ENCODE data around the gene KDM6B.
A peak's percentile ranks its signal among the peaks of the same experiment; 100 is the strongest.
"Not testable (repeated sequence)": the region's sequence is repeated elsewhere in the genome, so short reads cannot be mapped to it uniquely, and the experiment has no call there.

Gene KDM6B

GRCh38 chr17:7852262-7852670, 18.2 kb downstream of the KDM6B start:
- DNase-seq (ENCODE audit: low read depth in 2 of 2): no peak

GRCh38 chr17:7852919-7853690, 19.1 kb downstream of the KDM6B start:
- DNase-seq (ENCODE audit: low read depth in 2 of 2): no peak

DNA sequence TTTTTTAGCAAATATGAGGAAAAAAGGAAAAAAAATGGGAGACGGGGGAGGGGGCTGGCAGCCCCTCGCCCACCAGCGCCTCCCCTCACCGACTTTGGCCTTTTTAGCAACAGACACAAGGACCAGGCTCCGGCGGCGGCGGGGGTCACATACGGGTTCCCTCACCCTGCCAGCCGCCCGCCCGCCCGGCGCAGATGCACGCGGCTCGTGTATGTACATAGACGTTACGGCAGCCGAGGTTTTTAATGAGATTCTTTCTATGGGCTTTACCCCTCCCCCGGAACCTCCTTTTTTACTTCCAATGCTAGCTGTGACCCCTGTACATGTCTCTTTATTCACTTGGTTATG, 19.6 kb downstream of the KDM6B start:
- no peak for DNase-seq (ENCODE audit: low read depth in 2 of 2)

- no peak for DNase-seq (ENCODE audit: low read depth in 2 of 2)
Observed at GRCh38 chr17:7854078-7854777, 20.2 kb downstream of the KDM6B start.

DNA sequence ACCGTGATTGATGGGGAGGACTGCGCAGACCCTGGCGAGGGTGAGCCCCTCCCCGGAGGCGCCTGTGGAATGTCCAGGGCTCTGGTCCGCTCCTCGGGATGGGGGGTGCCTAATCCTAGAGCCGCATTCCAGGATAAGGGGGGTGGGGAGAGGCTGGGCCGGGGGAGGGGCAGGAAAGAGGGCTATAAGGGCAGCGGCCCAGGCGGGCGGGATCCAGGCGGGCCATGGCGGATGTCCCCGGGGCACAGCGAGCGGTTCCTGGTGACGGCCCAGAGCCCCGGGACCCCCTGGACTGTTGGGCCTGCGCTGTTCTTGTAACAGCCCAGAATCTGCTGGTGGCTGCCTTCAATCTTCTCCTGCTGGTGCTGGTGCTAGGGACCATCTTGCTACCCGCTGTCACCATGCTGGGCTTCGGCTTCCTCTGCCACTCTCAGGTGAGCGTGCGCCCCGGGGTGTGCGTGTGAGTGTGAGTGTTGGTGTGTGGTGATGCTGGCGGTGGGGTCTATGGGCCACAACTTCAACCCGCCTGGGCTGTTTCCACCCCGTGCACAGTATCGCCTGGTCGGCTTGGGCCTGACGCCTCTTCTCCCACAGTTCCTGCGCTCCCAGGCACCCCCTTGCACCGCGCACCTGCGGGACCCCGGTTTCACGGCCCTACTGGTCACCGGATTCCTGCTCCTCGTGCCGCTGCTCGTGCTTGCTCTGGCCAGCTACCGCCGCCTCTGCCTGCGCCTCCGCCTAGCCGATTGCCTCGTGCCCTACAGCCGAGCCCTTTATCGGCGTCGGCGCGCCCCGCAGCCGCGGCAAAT, 21.0 kb downstream of the KDM6B start, which contains the start of gene TMEM88:
TSS of gene TMEM88 (plus strand) at position 216 of the 809 bp plus-strand sequence. CDS start at position 225, 9 bp downstream.
- no peak for DNase-seq (ENCODE audit: low read depth in 2 of 2)

DNA sequence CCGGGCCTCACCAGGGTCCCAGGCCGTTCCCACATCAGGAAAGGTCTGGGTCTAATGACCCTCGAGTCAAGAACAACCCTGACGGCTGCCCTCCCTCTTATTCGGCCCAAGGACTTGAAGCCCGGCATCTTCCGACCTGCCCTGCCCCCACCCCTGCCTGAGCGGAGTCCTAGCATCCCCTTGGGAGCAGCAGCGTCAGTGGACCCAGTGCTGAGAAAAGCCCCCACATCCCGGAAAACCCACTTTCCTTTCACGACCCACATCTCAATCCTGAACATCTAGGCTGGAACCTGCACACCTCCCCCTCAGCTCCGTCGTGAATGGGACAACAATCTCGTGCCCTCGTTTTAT, 21.6 kb downstream of the KDM6B start:
- no peak for DNase-seq (ENCODE audit: low read depth in 2 of 2)

DNA sequence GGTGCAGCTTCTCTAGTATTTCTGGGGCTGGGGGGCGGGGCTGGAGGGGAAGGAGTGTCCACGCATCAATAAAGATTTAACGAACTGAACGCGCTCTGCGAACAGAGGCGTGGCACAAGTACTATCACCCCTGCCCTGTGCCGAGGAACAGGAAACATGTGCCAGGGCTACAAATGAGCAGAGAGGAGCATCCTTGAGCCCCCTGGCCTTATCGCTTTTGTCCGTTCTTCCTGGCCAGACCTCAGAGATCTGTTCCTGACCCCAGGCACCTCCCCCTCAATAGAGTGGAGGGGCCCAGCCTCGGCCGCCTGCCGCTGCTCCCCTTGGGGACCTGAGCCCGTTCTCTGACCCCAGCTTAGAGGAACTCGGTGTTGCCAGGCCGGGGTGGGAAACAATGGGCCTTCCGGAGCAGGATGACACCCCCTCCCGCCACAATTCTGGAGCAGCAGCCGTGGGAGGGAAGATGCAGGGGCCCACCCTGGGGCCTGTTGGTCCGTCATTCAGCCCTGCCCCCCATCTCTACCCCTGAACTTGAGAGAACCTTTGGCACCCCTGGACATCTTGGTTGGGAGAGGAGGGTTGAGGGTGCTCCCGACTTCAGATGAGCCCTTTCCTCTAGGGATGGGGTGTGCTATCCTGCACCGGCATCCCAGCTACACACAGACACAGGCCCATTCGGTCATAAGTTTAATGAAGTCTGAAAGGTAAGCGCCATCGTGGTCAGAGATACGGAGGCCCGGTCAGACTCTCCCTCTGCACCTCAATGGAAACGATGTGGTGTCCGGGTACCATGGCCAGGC, 22.2 kb downstream of the KDM6B start:
- no peak for DNase-seq (ENCODE audit: low read depth in 2 of 2)

DNA sequence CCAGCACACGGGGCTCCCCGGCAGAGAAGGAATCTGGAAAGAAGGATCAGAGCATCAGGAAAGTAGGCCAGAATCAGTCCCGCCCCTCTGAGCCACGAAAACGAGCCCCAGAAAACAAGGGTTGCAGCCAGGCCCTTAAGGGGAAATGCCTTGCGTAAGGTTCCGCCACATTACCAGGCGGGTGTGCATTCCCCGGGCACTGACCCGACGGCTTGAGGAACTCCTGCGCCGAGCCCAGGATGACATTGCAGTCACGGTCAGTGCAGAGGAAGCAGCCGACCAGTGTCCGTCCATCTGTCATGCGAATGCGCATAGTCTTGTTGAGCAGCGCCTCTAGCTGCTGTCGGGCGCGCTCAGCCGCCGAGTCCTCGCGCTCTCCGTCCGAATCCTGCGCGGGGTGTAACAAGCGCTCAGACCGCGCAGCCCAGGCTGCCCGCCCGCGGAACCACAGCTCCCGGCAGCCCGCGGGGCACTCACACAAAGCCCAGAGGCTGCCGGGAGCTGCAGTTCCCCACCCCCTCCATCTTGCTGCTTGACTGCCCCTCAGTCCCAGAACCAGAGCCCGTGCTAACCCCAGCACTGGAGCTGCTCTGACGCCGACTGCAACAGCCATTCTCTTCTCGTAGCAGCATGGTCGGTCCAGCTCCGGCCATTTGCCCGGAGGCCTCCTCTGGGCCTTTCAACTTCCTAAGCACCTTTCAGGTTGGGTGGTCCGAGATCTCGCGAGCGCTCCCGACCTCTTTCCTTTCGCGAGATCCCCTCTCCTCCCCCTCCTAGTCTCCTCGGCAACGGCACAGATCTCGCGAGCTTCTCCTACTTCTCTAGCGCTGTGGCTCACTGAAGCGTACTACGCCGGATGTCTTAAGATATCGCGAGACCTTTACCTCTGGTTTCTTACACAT, 23.0 kb downstream of the KDM6B start, which contains the start of gene NAA38:
TSS of gene NAA38 (minus strand) at position 749 of the 902 bp plus-strand sequence. CDS start at position 653, 96 bp downstream.
- DNase-seq (ENCODE audit: low read depth in 2 of 2): peak; percentile 92 to 95

- peak; percentile 84 for DNase-seq (ENCODE audit: low read depth in 2 of 2)
Observed at GRCh38 chr17:7857713-7858521, 23.9 kb downstream of the KDM6B start, which contains the start of gene CYB5D1. Gene CYB5D1, plus strand, starts transcription at chr17:7858003. Its CDS starts 132 bp downstream, at chr17:7858135.

DNA sequence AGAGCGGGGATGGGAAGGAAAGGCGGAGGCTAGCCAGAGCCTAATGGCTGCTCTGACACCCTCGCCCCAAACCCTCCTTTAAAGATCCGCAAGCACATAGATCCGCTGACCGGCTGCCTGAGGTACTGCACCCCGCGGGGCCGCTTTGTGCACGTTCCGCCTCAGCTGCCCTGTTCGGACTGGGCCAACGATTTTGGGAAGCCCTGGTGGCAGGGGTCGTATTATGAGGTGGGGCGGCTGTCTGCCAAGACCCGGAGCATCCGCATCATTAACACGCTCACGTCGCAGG, 24.4 kb downstream of the KDM6B start:
- DNase-seq (ENCODE audit: low read depth in 2 of 2): no peak

DNA sequence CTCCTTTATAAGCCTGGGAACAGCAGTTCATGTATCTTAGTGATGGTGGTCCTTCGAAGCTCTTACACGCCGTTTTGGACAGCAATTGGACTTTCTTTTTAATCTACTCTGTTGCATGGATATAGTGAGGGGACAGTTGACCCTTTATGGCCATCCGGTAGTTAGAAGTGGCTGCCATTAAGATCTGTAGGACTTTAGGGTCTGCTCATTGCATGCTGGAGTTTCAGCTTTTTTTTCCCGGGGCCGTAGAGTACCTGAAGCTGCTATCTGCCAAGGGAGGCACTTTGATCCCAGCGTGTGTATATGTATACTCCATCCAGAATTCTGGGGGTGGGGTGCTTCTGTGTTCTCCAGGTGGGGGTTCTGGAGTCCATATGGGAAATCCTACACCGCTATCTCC, 25.0 kb downstream of the KDM6B start:
- DNase-seq (ENCODE audit: low read depth in 2 of 2): no peak

DNA sequence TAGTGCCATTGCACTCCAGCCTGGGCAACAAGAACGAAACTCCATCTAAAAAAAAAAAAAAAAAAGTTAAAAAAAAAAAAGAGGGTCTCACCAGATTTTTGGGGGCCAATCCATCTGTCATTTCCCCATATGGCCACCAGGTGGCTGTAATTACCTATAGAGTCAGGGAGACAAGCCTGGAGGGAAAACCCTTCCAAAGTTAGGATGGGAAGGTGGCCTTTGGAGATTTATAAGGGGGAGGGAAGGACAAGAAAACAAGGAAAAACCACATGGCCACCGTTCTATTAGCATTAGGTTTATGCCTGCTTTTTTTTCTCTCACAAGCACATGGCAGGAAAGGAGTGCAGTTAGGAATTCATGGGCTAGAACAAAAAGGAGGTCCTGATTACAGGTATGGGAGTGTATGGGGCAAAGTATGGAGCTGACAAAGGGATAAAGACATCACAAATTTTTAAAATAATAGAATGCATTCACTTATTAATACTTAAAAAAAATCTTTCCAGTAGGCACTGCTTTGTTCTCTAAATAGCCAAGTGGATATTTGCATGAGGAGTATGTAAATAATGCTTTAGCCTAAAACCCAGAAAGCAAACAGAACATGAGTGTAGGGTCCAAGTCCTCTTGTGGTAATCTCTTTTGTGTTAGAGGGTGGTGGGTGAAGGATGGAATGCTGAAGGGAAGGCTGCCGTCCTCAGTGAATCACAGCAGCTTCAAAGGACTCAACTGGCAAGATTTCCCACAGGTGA, 28.8 kb downstream of the KDM6B start:
- DNase-seq (ENCODE audit: low read depth in 2 of 2): no peak

DNA sequence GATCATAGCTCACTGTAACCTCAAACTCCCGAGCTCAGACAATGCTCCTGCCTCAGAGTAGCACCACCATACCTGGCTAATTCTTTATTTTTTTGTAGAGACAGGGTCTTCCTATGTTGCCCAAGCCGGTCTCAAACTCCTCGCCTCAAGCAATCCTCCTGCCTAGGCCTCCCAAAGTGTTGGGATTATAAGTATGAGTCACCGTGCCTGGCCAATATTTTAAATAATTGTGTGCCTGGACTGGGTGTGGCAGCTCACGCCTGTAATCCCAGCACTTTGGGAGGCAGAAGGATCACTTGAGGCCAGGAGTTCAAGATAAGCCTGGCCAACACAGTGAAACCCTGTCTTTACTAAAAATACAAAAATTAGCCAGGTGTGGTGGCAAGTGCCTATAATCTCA, 30.4 kb downstream of the KDM6B start:
- DNase-seq (ENCODE audit: low read depth in 2 of 2): not testable (repeated sequence)

DNA sequence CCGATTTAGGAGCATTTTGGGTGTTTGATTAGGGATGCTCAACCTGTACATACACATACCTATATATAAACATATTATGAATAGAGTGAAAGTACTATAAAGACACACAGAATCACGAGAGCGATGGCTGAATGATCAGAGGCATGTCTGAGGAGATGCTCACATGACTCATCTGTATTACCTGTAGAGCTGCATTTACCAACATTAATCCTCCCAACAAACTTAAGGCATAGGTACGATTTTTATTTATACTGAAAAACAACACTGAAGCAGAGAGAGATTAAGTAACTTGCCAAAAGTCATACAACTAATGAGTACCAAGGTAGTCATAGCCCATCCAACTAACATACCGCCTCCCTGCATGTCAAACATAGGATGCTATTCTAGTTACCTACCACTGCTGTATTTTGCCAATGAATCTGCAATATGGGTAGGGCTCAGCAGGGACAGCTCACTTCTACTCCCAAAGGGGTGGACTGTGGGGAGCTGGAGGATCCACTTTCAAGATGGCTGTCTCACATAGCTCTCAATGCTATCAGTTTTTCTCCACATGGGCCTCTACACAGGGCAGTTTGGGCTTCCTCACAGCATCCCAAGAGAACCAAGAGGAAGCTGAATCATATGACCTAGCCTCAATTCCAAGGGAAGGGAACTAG, 31.1 kb downstream of the KDM6B start:
- DNase-seq (ENCODE audit: low read depth in 2 of 2): no peak

GRCh38 chr17:7867881-7868329, 33.9 kb downstream of the KDM6B start:
- no peak for DNase-seq (ENCODE audit: low read depth in 2 of 2)

DNA sequence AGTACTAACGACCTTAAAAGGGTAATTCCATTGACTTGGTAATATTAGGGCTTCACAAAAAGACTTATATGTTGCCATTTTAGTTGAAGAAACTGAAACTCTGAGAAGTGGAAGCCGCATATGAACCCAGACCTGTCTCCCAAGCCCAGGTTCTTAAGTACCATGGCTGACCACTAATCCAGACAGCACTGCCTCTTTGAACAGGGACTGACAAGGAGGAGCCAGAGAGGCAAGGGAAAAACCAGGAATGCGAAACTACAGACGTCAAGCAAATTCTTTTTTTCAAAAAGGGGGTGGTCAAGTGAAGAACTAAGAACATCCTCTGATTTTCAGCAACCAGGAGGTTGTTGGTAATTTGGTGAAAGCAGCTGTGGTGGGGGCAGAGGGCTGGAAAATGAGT, 39.0 kb downstream of the KDM6B start:
- DNase-seq (ENCODE audit: low read depth in 2 of 2): no peak

DNA sequence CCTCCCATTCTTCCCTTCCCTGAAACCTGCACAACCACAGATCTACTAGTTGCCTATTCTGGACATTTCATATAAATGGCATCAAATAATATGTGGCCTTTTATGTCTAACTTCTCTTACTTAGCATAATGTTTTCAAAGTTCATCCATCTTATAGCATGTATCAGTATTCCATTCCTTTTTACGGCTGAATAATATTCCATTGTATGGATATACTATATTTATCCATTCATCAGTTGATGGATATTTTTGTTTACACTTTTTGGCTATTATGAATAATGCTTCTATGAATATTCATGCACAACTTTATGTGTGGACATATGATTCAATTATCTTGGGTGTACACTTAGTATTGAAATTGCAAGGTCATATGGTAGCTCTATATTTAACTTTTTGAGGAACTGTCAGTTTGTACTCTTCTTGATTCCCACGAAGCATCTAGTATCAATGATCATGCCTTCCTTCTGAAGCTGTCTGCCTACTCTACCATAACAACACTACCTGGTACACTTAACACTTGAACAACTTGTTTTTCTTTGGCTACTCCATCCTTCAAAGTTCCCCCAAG, 41.9 kb downstream of the KDM6B start:
- no peak for DNase-seq (ENCODE audit: low read depth in 2 of 2)

GRCh38 chr17:7878234-7878633, 44.2 kb downstream of the KDM6B start:
- no peak for DNase-seq (ENCODE audit: low read depth in 2 of 2)
